Femur (tissue), 1 donor: ENCODE data around the gene CNOT1.
A peak's percentile ranks its signal among the peaks of the same experiment; 100 is the strongest.
"Not testable (repeated sequence)": the region's sequence is repeated elsewhere in the genome, so short reads cannot be mapped to it uniquely, and the experiment has no call there.

Experiments used
- DNase-seq: peaks from one replicate; pipeline ENCODE4 v3.0.0-alpha.2; 2017

The CNOT1 gene

GRCh38 chr16:58500430-58501241, 129.0 kb downstream of the CNOT1 start:
- peak; percentile 44 for DNase-seq

DNA sequence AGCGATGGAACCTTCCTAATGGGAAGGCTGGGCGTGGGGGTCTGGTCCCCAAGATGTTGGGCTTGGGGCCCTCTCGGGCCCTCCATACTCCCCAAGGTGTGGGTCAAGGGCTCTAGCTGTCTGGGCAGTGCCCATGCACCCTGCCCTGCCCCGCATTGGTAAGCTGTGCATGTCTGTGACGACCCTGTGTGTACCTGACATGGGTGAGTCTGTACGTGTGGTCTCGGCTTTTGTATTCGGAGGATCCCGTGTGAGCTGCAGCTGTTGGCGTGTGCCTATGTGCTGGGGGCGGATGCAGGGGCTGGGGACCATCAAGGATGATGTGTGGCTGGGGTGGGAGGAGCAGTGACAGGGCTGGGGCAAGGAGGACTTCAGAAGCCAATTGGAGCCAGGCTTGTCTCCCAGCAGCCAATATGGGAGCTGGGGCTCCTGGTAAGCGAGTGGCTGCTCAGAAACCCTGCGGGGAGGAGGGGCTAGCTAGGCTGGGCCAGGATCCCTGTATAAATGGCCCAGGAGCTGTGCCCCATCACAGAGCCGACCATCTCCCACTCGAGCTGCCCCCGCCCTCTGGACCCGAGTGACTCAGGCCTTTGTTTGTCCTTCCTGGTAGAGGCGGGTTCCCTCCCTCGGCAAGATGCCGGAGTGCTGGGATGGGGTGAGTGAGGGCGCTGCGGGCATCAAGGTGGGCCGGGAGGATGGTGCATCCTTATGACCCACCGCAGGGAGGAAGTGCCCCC, 129.8 kb downstream of the CNOT1 start, which contains the start of gene NDRG4:
Gene NDRG4 (plus strand): TSS at position 529 of the 737 bp plus-strand sequence. CDS start 106 bp downstream, at position 635.
- peak; percentile 87 for DNase-seq

- no peak for DNase-seq
Observed at GRCh38 chr16:58499092-58499511, 130.5 kb downstream of the CNOT1 start.

DNA sequence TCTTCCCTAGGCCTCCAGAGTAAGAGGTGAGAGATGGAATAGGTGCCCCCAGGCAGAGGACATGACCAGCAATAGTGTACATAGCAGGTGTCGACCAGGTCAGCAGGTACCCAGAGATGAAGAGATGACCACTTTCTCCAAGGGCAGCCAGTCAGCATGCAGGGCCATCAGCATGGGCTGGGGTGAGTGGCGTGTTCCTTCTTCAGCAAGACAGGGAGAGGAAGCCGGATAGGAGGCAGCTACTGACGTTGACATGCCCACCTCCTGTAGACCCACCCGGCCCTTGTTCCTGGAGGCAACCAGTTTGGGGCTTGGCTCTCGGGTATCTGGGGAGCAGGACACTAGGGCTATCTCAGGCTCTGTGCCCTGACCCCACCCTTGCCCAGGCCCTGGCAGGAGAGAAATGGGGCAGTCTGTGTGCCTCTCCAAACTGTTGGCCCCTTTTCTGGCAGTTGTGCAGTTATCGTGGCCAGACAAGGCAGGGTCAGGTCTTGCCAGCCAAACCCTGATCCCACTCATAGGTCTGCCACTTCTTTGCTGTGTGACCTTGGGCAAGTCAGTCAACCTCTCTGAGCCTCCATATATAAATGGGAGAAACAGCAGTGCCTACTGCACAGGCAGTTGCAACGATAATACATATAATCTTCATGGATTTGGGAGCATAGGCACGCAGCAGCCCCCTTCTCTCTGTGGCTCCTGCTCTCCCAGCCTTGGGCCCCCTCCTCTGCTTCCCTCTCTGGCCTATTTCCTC, 131.1 kb downstream of the CNOT1 start:
- DNase-seq = no peak

- DNase-seq = no peak
Observed at GRCh38 chr16:58497935-58498334, 131.7 kb downstream of the CNOT1 start.

GRCh38 chr16:58497468-58497867, 132.2 kb downstream of the CNOT1 start:
- DNase-seq = no peak

GRCh38 chr16:58495521-58496331, 133.9 kb downstream of the CNOT1 start:
- no peak for DNase-seq

GRCh38 chr16:58494981-58495520, 134.6 kb downstream of the CNOT1 start:
- peak; percentile 94 for DNase-seq

GRCh38 chr16:58493756-58494431, 135.7 kb downstream of the CNOT1 start:
- no peak for DNase-seq

DNA sequence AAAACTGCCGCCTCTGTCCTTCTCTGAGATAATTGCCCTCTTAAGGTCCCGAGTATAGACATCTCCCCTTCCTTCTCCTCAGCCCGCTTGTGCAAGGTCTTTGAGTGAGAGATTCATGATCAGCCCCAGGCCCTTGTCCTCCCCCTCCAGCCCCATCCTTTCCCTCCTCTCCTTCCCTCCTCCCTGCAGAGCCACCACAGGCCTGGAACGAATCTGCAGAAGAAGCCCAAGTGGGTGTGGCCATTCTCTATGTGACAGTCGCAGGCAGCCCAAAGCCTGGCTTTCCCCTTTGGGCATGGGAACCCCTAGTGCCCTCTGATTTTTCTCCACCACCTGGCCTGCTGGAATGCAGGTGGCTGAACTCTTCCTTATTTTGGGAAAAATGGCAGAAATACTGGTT, 136.9 kb downstream of the CNOT1 start:
- no peak for DNase-seq

DNA sequence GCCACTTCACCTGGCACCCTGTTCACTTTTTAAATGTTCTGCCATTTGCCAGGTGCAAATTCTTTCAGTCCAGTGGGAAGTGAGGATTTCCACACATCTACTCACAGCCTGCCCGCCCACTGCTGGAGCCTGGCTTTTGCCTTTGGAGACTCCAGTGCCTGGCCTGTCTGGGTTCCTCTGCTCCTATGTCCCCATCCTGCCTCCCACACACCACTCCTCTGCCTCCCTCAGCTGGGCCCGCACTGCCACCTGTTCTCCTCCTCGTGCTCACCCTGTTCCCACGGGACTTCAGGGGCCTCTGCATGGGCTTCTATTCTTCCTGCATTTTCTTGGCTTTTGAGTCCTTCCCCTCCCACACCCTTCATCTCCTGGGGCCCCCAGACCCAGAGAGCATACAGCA, 137.6 kb downstream of the CNOT1 start:
- no peak for DNase-seq

DNA sequence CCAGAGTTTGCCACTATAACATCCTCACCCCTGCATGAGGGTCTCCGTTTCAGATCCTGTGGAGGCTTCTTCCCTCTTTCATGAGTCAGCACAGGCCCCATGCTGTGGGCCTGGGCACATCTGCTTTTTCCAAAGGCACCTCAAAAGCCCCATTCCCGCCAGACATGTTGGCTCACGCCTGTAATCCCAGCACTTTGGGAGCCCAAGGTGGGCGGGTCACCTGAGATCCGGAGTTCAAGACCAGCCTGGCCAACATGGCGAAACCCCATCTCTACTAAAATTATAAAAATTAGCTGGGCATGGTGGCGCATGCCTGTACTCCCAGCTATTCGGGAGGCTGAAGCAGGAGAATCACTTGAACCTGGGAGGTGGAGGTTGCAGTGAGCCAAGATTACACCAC, 139.1 kb downstream of the CNOT1 start:
- not testable (repeated sequence) for DNase-seq

GRCh38 chr16:58490065-58490464, 139.6 kb downstream of the CNOT1 start:
- DNase-seq = no peak

DNA sequence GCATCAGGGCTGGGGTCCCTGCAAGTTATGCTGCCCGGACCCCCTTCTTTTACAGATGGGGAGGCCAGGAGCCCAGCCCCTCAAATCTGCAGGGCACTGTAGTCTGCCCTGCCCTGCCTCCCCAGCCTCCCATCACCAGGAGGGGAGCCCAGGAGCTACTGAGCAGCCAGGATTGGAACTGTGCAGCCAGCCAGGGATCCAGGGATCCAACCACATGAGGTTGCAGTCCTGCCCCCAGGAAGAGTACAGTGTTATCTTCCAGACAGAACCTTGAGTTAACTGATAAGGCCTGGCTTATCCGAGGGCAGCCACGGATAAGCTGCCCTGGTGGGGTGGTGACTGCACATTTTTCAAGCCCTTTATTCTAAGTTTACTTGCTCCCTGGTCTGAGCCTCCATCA, 141.1 kb downstream of the CNOT1 start:
- no peak for DNase-seq

DNA sequence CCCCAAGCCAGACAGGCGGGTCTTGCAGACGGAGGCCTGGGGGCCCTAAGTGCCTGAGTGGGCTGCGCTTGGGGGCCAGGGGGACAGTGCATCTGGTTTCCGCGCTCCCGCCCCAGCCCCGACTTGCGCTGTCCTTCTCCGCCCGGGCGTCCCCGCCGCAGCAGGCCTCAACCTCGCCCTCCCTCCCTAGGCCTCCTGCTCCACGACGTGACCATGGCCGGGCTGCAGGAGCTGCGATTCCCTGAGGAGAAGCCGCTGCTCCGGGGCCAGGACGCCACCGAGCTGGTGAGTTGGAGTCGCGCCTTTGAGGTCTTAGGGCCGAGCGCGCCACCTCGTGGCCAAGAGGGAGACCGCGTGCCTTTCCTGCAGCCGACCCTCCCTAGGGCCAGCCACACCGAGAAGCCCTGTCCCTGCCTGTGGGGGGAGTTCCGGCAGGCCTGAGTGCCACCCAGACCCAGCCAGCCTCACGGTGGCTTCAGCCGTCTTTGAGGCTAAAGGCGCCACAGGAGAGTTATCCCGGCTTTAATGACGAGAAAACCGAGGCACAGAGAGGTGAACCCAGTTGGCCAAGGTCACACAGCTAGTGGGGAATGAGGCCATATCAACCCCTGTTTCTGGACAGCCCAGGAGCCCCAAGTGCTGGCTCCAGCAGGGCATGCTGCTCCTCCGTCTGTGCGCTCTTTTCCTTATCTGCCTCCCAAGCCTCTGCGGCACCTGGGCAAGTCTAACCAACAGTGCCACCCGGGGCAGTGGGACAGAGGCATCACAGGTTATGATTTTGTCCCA, 141.9 kb downstream of the CNOT1 start:
- peak; percentile 86 for DNase-seq

DNA sequence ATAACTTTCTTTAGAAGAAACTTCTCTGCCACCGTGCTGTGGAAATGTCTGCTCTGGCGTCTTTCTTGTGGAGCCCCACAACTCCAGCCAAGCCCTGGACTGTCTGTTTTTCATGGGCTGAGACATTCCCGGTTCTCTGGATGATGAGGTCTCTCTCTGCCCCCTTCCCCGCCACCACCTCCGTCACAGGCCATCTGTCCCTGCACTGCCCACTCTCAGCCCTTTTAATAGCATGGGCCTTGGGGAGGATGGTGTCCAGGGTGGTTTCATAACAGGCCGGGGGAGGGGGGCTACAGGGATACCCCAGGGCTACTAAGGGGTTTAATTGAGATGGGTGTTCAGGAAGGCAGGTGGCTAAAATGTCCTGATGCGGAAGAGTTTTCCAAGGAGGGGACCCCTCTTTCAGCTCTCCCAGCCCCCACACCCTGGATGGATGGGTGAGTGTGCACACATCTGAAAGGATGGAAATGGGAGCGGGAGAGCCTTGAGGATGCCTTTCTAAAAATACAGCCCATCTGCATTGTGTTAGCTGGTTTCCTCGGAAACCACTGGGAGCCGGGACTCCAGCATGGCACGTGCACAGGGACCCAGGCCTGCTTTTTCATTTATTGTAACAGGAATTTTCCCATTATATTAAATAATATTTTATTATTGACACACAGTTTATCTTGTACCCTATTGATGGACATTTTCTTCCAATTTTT, 144.3 kb downstream of the CNOT1 start:
- DNase-seq = no peak

DNA sequence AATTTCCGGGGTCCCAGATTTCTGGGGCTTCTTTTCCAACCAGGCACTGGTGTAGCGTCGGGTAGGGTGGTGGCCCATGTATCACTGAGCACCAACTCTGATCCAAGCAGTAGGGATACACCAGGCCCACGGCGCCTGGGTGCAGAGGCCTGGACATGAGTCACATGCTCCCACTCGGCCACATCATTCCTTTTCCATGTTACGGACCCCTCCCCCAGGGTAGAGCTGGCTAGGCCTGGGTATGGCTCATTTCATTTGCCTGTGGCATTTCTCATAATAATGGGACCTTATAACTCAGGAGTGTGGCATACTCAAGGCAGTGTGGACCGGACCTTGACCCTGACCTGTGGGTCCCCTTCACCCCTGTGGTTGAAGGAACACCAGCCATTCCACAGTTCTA, 147.7 kb downstream of the CNOT1 start:
- no peak for DNase-seq

DNA sequence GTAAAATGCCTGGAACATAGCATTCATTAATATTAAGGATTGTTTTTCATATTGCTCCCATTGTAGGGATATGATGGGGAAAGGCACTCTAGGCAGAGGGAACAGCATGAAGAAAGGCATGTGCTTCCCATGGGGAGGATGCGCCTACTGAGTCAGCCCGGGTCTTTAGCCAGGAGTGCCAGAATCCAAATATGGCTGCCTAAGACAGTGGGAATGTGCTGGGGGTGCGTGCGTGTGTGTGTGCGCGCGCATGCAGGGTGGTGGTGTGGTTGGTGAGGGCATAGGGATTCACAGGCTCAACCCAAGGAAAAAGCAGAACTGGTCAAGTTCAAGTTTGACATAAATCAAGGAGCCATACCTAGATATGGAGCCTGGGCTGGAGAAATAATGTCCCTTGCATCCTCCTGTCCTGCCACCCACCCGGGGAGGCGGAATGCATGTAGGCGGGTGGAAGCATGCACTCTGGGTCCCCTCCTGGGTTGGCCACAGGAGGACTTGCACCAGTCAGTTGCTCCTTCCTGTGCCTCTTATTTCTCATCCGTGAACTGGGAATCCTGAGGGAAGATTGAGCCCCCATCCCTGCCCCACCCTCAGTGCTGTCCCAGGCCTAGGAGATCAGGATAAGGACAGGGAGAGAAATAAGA, 148.3 kb downstream of the CNOT1 start:
- DNase-seq = no peak

- no peak for DNase-seq
Observed at GRCh38 chr16:58478427-58478826, 151.2 kb downstream of the CNOT1 start.

- no peak for DNase-seq
Observed at GRCh38 chr16:58476791-58477190, 152.8 kb downstream of the CNOT1 start.
